Measurements from ENCODE around the gene WSB2. TPM values are rescaled to one million over a fixed set of nuclear protein-coding genes. Genes with fewer than 3 reads are reported as not detected.

The WSB2 gene
- total and polyA plus RNA-seq, 7 experiments from 2014 or later: 10.2 to 52.2 (median 18.5) TPM

DNA sequence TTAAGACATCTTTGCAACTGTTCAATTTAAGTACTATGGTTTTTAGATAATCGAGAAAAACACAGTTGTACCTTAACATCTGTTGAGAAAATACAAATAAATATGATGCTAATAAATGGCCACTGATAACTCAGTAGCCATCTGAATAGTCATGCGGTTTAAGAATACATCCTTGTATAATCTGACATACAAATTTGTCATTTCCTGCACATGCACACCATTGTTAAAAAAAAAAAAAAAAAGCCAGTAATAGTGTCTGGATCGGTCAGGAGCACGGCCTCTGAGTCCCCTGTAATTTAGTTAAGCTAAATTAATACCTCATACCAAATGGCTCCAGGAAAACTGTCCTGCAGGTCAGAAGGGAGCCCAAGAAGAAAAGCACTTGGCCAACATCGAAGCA is 27.7 kb downstream of the WSB2 start:
- Mint-ChIP-seq H3K27me3 (no peaks in the 10 kb centered on the region), H3K27ac (peak overlapping the region in 5 of 9 donors; percentile 4 to 46 (median 13)), H3K36me3 (peaks cover 4 to 54% (median 17%) of the 10 kb centered on the region in 5 donors), H3K4me1 (peaks cover 0 to 28% (median 0%) of the 10 kb centered on the region in 7 donors), H3K9me3 (no peaks in the 10 kb centered on the region), H3K4me3 (no peak overlapping the region)
- Histone ChIP-seq H3K27ac (ENCODE audit: low read depth, low read length) (no peak overlapping the region), H3K9me3 (ENCODE audit: control insufficient read depth in 2 of 3, low read length in 3 of 3) (no peaks in the 10 kb centered on the region), H3K4me1 (ENCODE audit: control insufficient read depth in 2 of 2, insufficient read depth in 2 of 2, low read length in 2 of 2) (no peaks in the 10 kb centered on the region), H3K4me3 (ENCODE audit: low read length) (no peak overlapping the region), H3K36me3 (ENCODE audit: control insufficient read depth in 2 of 3, insufficient read depth in 3 of 3, low read length in 3 of 3) (peaks cover 7 to 85% (median 15%) of the 10 kb centered on the region in 3 experiments), H3K27me3 (ENCODE audit: control insufficient read depth in 2 of 2, insufficient read depth in 2 of 2, low read length in 2 of 2) (no peaks in the 10 kb centered on the region)
- ChIA-PET POLR2A (no interaction called here), CTCF (interaction anchor here (0.6 kb wide), 1 partner anchor 78 kb away, joined by 3 read pairs; no protein-coding TSS in a partner anchor)
- no peak for ATAC-seq
- DNase-seq: no peak
- intact Hi-C loops (cut with micrococcal nuclease): loop anchor here in 1 of 2 donors (2.0 kb wide), 1 partner anchor 17 kb away; the partner anchor contains the start of gene RFC5

DNA sequence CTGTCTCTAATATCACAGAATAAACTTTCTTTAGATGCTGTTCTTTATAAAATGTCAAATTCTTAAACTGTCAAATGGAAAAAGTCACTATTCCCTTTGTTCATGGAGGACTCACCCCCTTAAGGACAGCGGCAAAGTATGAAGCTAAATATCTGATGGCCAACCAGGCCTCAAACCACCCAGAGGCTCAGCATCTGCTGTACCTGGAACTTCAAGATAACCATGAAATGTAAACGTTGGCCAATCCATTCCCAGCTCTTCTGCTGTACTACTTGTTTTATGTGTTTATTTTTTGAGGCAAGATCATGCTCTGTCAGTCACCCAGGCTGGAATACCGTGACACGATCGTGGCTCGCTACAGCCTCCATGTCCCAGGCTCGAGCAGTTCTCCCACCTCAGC is 28.8 kb downstream of the WSB2 start:
- H3K27ac ChIP-seq (ENCODE audit: low read depth, low read length): no peak overlapping the region
- H3K27ac Mint-ChIP-seq: peak overlapping the region in 2 of 9 donors; percentile 11 to 69
- H3K9me3 ChIP-seq (ENCODE audit: control insufficient read depth in 2 of 3, low read length in 3 of 3): no peaks in the 10 kb centered on the region
- no peak overlapping the region for H3K4me3 ChIP-seq (ENCODE audit: low read length)
- peaks cover 7 to 87% (median 12%) of the 10 kb centered on the region in 3 experiments for H3K36me3 ChIP-seq (ENCODE audit: control insufficient read depth in 2 of 3, insufficient read depth in 3 of 3, low read length in 3 of 3)
- H3K4me1 Mint-ChIP-seq: peaks cover 0 to 28% (median 0%) of the 10 kb centered on the region in 7 donors
- peaks cover 4 to 58% (median 20%) of the 10 kb centered on the region in 5 donors for H3K36me3 Mint-ChIP-seq
- no peaks in the 10 kb centered on the region for H3K9me3 Mint-ChIP-seq
- no peaks in the 10 kb centered on the region for H3K4me1 ChIP-seq (ENCODE audit: control insufficient read depth in 2 of 2, insufficient read depth in 2 of 2, low read length in 2 of 2)
- ChIA-PET CTCF (no interaction called here), POLR2A (no interaction called here)
- intact Hi-C loops (cut with micrococcal nuclease): loop anchor here in 1 of 2 donors (2.0 kb wide), 1 partner anchor 15 kb away; the partner anchor contains the start of gene RFC5
- ATAC-seq (no peak), DNase-seq (no peak)
- H3K4me3 Mint-ChIP-seq: no peak overlapping the region
- no peaks in the 10 kb centered on the region for H3K27me3 Mint-ChIP-seq
- H3K27me3 ChIP-seq (ENCODE audit: control insufficient read depth in 2 of 2, insufficient read depth in 2 of 2, low read length in 2 of 2): no peaks in the 10 kb centered on the region

DNA sequence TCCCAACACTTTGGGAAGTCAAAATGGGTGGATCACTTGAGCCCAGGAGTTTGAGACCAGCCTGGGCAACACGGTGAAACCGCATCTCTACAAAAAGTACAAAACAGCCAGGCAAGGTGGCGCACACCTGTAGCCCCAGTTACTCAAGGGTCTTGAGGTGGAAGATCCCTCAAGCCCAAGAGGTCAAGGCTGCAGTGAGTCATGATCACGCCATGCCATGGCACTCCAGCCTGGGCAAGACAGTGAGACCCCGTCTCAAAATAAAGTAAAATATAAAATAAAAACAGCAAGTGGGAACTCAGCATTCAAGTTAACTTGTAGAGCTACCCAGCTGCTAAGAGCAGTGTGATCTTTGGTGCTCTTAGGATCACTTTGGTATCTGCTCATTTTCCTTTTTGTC is 31.8 kb downstream of the WSB2 start:
- Histone ChIP-seq H3K36me3 (ENCODE audit: control insufficient read depth in 2 of 3, insufficient read depth in 3 of 3, low read length in 3 of 3) (peaks cover 0 to 82% (median 0%) of the 10 kb centered on the region in 3 experiments), H3K27ac (ENCODE audit: low read depth, low read length) (no peak overlapping the region), H3K9me3 (ENCODE audit: control insufficient read depth in 2 of 3, low read length in 3 of 3) (no peaks in the 10 kb centered on the region), H3K27me3 (ENCODE audit: control insufficient read depth in 2 of 2, insufficient read depth in 2 of 2, low read length in 2 of 2) (no peaks in the 10 kb centered on the region), H3K4me3 (ENCODE audit: low read length) (no peak overlapping the region), H3K4me1 (ENCODE audit: control insufficient read depth in 2 of 2, insufficient read depth in 2 of 2, low read length in 2 of 2) (no peaks in the 10 kb centered on the region)
- no peaks in the 10 kb centered on the region for H3K27me3 Mint-ChIP-seq
- peak overlapping the region in 1 of 9 donors; percentile 30 for H3K27ac Mint-ChIP-seq
- H3K36me3 Mint-ChIP-seq: peaks cover 4 to 61% (median 17%) of the 10 kb centered on the region in 5 donors
- no peaks in the 10 kb centered on the region for H3K9me3 Mint-ChIP-seq
- peaks cover 0 to 5% (median 0%) of the 10 kb centered on the region in 7 donors for H3K4me1 Mint-ChIP-seq
- POLR2A ChIA-PET: interaction anchor here (0.6 kb wide), 1 partner anchor 21 kb away, joined by 4 read pairs; no protein-coding TSS in a partner anchor
- DNase-seq: no peak
- no peak for ATAC-seq
- CTCF ChIA-PET: interaction anchor here (0.9 kb wide), 1 partner anchor 32 kb away, joined by 3 read pairs; the partner anchor contains the start of gene WSB2
- no peak overlapping the region for H3K4me3 Mint-ChIP-seq
- intact Hi-C loops (cut with micrococcal nuclease): no loop called here

DNA sequence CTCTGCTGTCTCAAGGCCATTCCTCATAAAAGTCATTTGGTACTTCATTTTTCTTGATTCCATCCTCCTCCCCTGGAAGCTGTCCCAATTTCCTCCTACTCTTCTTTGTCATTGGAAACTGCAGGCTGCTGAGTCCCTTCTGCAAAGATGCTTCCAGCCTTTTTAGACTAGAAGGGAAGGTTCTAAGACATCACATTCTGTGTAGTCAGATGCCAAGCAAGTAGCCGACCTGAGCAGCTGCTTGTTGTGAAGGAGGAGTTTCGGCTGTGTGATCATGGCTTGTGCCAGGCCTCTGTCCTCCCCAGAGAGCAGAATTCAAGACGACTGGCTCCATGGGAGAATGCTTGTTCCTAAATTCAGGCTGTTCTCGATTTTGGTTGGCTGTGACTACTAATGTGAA is 35.8 kb downstream of the WSB2 start:
- DNase-seq (no peak), ATAC-seq (no peak)
- H3K4me3 ChIP-seq (ENCODE audit: low read length): no peak overlapping the region
- CTCF ChIA-PET: no interaction called here
- Mint-ChIP-seq H3K27me3 (no peaks in the 10 kb centered on the region), H3K4me1 (peaks cover 0 to 9% (median 0%) of the 10 kb centered on the region in 7 donors), H3K4me3 (no peak overlapping the region), H3K9me3 (no peaks in the 10 kb centered on the region), H3K27ac (peak overlapping the region in 2 of 9 donors; percentile 45 to 84), H3K36me3 (peaks cover 4 to 62% (median 24%) of the 10 kb centered on the region in 5 donors)
- POLR2A ChIA-PET: no interaction called here
- intact Hi-C loops (cut with micrococcal nuclease): no loop called here
- peaks cover 0 to 74% (median 0%) of the 10 kb centered on the region in 3 experiments for H3K36me3 ChIP-seq (ENCODE audit: control insufficient read depth in 2 of 3, insufficient read depth in 3 of 3, low read length in 3 of 3)
- H3K27ac ChIP-seq (ENCODE audit: low read depth, low read length): no peak overlapping the region
- no peaks in the 10 kb centered on the region for H3K9me3 ChIP-seq (ENCODE audit: control insufficient read depth in 2 of 3, low read length in 3 of 3)
- H3K4me1 ChIP-seq (ENCODE audit: control insufficient read depth in 2 of 2, insufficient read depth in 2 of 2, low read length in 2 of 2): no peaks in the 10 kb centered on the region
- no peaks in the 10 kb centered on the region for H3K27me3 ChIP-seq (ENCODE audit: control insufficient read depth in 2 of 2, insufficient read depth in 2 of 2, low read length in 2 of 2)

DNA sequence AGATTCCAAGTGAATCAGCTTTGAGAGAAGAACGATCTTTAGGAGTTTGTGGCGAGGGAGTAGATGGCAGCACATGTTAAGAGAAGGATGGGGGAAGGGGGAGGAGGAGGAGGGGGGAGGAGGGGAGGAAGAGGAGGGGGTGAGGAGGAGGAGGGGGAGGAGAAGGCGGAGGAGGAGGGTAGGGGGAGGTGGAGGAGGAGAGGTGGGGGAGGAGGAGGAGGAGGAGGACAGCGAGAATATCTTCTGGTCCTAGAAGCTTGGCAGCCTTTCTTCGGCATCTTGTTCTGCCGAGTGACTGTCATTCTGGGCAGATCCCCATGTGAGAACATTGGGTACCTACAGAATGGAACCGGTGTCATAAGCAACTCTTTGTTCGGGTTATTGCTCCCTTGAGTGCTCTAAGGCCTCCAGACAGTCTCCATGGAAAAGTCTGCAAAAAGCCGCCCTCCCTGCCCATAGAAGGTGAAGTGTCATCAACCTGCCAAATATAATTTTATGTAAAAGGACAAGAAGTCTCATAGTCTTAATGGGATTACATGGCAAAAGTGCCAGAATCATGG is 37.6 kb downstream of the WSB2 start:
- Mint-ChIP-seq H3K27ac (peak overlapping the region in 1 of 9 donors; percentile 65), H3K4me3 (no peak overlapping the region), H3K9me3 (no peaks in the 10 kb centered on the region), H3K27me3 (no peaks in the 10 kb centered on the region), H3K4me1 (peaks cover 0 to 18% (median 0%) of the 10 kb centered on the region in 7 donors), H3K36me3 (peaks cover 4 to 58% (median 21%) of the 10 kb centered on the region in 5 donors)
- no peaks in the 10 kb centered on the region for H3K27me3 ChIP-seq (ENCODE audit: control insufficient read depth in 2 of 2, insufficient read depth in 2 of 2, low read length in 2 of 2)
- H3K27ac ChIP-seq (ENCODE audit: low read depth, low read length): no peak overlapping the region
- H3K36me3 ChIP-seq (ENCODE audit: control insufficient read depth in 2 of 3, insufficient read depth in 3 of 3, low read length in 3 of 3): peaks cover 0 to 71% (median 0%) of the 10 kb centered on the region in 3 experiments
- POLR2A ChIA-PET: no interaction called here
- no peak overlapping the region for H3K4me3 ChIP-seq (ENCODE audit: low read length)
- H3K4me1 ChIP-seq (ENCODE audit: control insufficient read depth in 2 of 2, insufficient read depth in 2 of 2, low read length in 2 of 2): no peaks in the 10 kb centered on the region
- DNase-seq: no peak
- intact Hi-C loops (cut with micrococcal nuclease): no loop called here
- no peak for ATAC-seq
- H3K9me3 ChIP-seq (ENCODE audit: control insufficient read depth in 2 of 3, low read length in 3 of 3): no peaks in the 10 kb centered on the region
- CTCF ChIA-PET: no interaction called here

DNA sequence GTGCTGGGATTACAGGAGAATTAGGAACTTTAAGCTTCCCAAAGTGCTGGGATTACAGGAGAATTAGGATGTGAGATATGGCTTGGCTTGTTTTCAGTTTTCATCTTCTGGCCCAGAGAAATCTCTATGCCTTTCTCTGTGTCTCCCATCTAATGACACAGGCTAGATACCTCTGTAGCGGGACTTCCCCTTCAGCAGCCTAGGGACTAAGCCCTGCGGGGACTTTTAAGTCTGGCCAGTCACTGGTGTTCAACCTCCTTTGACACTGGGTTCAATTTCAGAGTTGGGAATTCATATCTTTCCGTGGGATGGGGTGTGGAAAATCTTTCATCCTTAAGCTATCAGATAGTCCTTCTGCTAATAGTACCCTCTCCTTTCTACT is 38.3 kb downstream of the WSB2 start:
- POLR2A ChIA-PET: no interaction called here

More for the DNA sequence above, 38.3 kb downstream of the WSB2 start:
- H3K27ac Mint-ChIP-seq: peak overlapping the region in 1 of 9 donors; percentile 65
- no peak overlapping the region for H3K4me3 Mint-ChIP-seq
- CTCF ChIA-PET: no interaction called here
- intact Hi-C loops (cut with micrococcal nuclease): no loop called here
- no peaks in the 10 kb centered on the region for H3K9me3 Mint-ChIP-seq
- peaks cover 4 to 55% (median 25%) of the 10 kb centered on the region in 5 donors for H3K36me3 Mint-ChIP-seq
- Histone ChIP-seq H3K36me3 (ENCODE audit: control insufficient read depth in 2 of 3, insufficient read depth in 3 of 3, low read length in 3 of 3) (peaks cover 0 to 66% (median 0%) of the 10 kb centered on the region in 3 experiments), H3K4me1 (ENCODE audit: control insufficient read depth in 2 of 2, insufficient read depth in 2 of 2, low read length in 2 of 2) (peaks cover 0 to under 1% of the 10 kb centered on the region in 2 donors), H3K27me3 (ENCODE audit: control insufficient read depth in 2 of 2, insufficient read depth in 2 of 2, low read length in 2 of 2) (no peaks in the 10 kb centered on the region), H3K4me3 (ENCODE audit: low read length) (no peak overlapping the region), H3K9me3 (ENCODE audit: control insufficient read depth in 2 of 3, low read length in 3 of 3) (no peaks in the 10 kb centered on the region), H3K27ac (ENCODE audit: low read depth, low read length) (no peak overlapping the region)
- H3K4me1 Mint-ChIP-seq: peaks cover 4 to 24% (median 7%) of the 10 kb centered on the region in 7 donors
- DNase-seq (no peak), ATAC-seq (no peak)
- no peaks in the 10 kb centered on the region for H3K27me3 Mint-ChIP-seq
